Measurements from ENCODE around the gene CRIM1. TPM values are rescaled to one million over a fixed set of nuclear protein-coding genes. Genes with fewer than 3 reads are reported as not detected.

The CRIM1 gene
- total RNA-seq, 1 experiment from 2014 or later = 1.0 TPM

- DNase-seq (ENCODE audit: low read depth, low spot score) = peak; percentile 23
These were observed 78.0 kb downstream of the CRIM1 start for GRCh38 chr2:36433311-36434217.

GRCh38 chr2:36438449-36438977, 82.9 kb downstream of the CRIM1 start:
- DNase-seq (ENCODE audit: low read depth, low spot score) = no peak
- in situ Hi-C loops (cut with HindIII; ENCODE audit: low pct_unique_long_range_greater_than_20kb, low sequenced_read_pairs) = no loop called here

More at GRCh38 chr2:36433311-36434217, 78.0 kb downstream of the CRIM1 start:
- in situ Hi-C loops (cut with HindIII; ENCODE audit: low pct_unique_long_range_greater_than_20kb, low sequenced_read_pairs) = no loop called here

- in situ Hi-C loops (cut with HindIII; ENCODE audit: low pct_unique_long_range_greater_than_20kb, low sequenced_read_pairs) = no loop called here
- DNase-seq (ENCODE audit: low read depth, low spot score) = no peak
These were observed 83.5 kb downstream of the CRIM1 start for GRCh38 chr2:36439084-36439483.

GRCh38 chr2:36441065-36441625, 85.6 kb downstream of the CRIM1 start:
- in situ Hi-C loops (cut with HindIII; ENCODE audit: low pct_unique_long_range_greater_than_20kb, low sequenced_read_pairs) = no loop called here
- DNase-seq (ENCODE audit: low read depth, low spot score) = no peak

GRCh38 chr2:36441816-36442215, 86.2 kb downstream of the CRIM1 start:
- DNase-seq (ENCODE audit: low read depth, low spot score) = no peak
- in situ Hi-C loops (cut with HindIII; ENCODE audit: low pct_unique_long_range_greater_than_20kb, low sequenced_read_pairs) = no loop called here

GRCh38 chr2:36444216-36444936, 88.8 kb downstream of the CRIM1 start:
- in situ Hi-C loops (cut with HindIII; ENCODE audit: low pct_unique_long_range_greater_than_20kb, low sequenced_read_pairs) = no loop called here
- no peak for DNase-seq (ENCODE audit: low read depth, low spot score)

GRCh38 chr2:36445185-36445866, 89.7 kb downstream of the CRIM1 start:
- no peak for DNase-seq (ENCODE audit: low read depth, low spot score)
- in situ Hi-C loops (cut with HindIII; ENCODE audit: low pct_unique_long_range_greater_than_20kb, low sequenced_read_pairs) = no loop called here

GRCh38 chr2:36446294-36446693, 90.7 kb downstream of the CRIM1 start:
- in situ Hi-C loops (cut with HindIII; ENCODE audit: low pct_unique_long_range_greater_than_20kb, low sequenced_read_pairs) = no loop called here
- no peak for DNase-seq (ENCODE audit: low read depth, low spot score)

GRCh38 chr2:36449213-36449612, 93.6 kb downstream of the CRIM1 start:
- no peak for DNase-seq (ENCODE audit: low read depth, low spot score)
- in situ Hi-C loops (cut with HindIII; ENCODE audit: low pct_unique_long_range_greater_than_20kb, low sequenced_read_pairs) = no loop called here

GRCh38 chr2:36449943-36450392, 94.4 kb downstream of the CRIM1 start:
- DNase-seq (ENCODE audit: low read depth, low spot score) = no peak
- in situ Hi-C loops (cut with HindIII; ENCODE audit: low pct_unique_long_range_greater_than_20kb, low sequenced_read_pairs) = no loop called here

GRCh38 chr2:36450466-36451196, 95.1 kb downstream of the CRIM1 start:
- in situ Hi-C loops (cut with HindIII; ENCODE audit: low pct_unique_long_range_greater_than_20kb, low sequenced_read_pairs) = no loop called here
- no peak for DNase-seq (ENCODE audit: low read depth, low spot score)

- DNase-seq (ENCODE audit: low read depth, low spot score) = no peak
- in situ Hi-C loops (cut with HindIII; ENCODE audit: low pct_unique_long_range_greater_than_20kb, low sequenced_read_pairs) = no loop called here
These were observed 95.9 kb downstream of the CRIM1 start for GRCh38 chr2:36451512-36451911.

GRCh38 chr2:36452260-36452659, 96.7 kb downstream of the CRIM1 start:
- in situ Hi-C loops (cut with HindIII; ENCODE audit: low pct_unique_long_range_greater_than_20kb, low sequenced_read_pairs) = no loop called here
- no peak for DNase-seq (ENCODE audit: low read depth, low spot score)

GRCh38 chr2:36453652-36454051, 98.1 kb downstream of the CRIM1 start:
- in situ Hi-C loops (cut with HindIII; ENCODE audit: low pct_unique_long_range_greater_than_20kb, low sequenced_read_pairs) = no loop called here
- no peak for DNase-seq (ENCODE audit: low read depth, low spot score)

GRCh38 chr2:36455011-36455410, 99.4 kb downstream of the CRIM1 start:
- in situ Hi-C loops (cut with HindIII; ENCODE audit: low pct_unique_long_range_greater_than_20kb, low sequenced_read_pairs) = no loop called here
- no peak for DNase-seq (ENCODE audit: low read depth, low spot score)

GRCh38 chr2:36455788-36456187, 100.2 kb downstream of the CRIM1 start:
- peak; percentile 49 for DNase-seq (ENCODE audit: low read depth, low spot score)
- in situ Hi-C loops (cut with HindIII; ENCODE audit: low pct_unique_long_range_greater_than_20kb, low sequenced_read_pairs) = no loop called here
